ENCODE results near the gene KIRREL1.
A peak's percentile ranks its signal among the peaks of the same experiment; 100 is the strongest.

The KIRREL1 gene

GRCh38 chr1:158140764-158141192 is 147.3 kb downstream of the KIRREL1 start:
- H3K4me3 Mint-ChIP-seq, result no peak overlapping the region
- H3K27ac Mint-ChIP-seq (ENCODE audit: low read depth), result no peak overlapping the region
- DNase-seq (ENCODE audit: low spot score in 2 of 2), result no peak
- H3K27me3 Mint-ChIP-seq, result no peaks in the 10 kb centered on the region
- ATAC-seq (replicated peaks; ENCODE audit: extremely low read depth, poor library complexity, severe bottlenecking), result no peak
- no peaks in the 10 kb centered on the region for H3K36me3 Mint-ChIP-seq (ENCODE audit: insufficient read depth)
- H3K4me1 Mint-ChIP-seq, result no peaks in the 10 kb centered on the region
- no peaks in the 10 kb centered on the region for H3K9me3 Mint-ChIP-seq

- Mint-ChIP-seq H3K27me3 (no peaks in the 10 kb centered on the region), H3K4me1 (peaks cover 22% of the 10 kb centered on the region), H3K27ac (ENCODE audit: low read depth) (no peak overlapping the region), H3K9me3 (no peaks in the 10 kb centered on the region), H3K4me3 (no peak overlapping the region), H3K36me3 (ENCODE audit: insufficient read depth) (peaks cover 5% of the 10 kb centered on the region)
- DNase-seq (ENCODE audit: low spot score in 2 of 2), result no peak
- no peak for ATAC-seq (replicated peaks; ENCODE audit: extremely low read depth, poor library complexity, severe bottlenecking)
Observed at GRCh38 chr1:158145173-158145719, 151.8 kb downstream of the KIRREL1 start.

GRCh38 chr1:158146165-158146564 is 152.7 kb downstream of the KIRREL1 start:
- Mint-ChIP-seq H3K4me1 (peaks cover 30% of the 10 kb centered on the region), H3K36me3 (ENCODE audit: insufficient read depth) (peaks cover 7% of the 10 kb centered on the region), H3K4me3 (no peak overlapping the region), H3K27ac (ENCODE audit: low read depth) (no peak overlapping the region), H3K27me3 (no peaks in the 10 kb centered on the region), H3K9me3 (no peaks in the 10 kb centered on the region)
- no peak for ATAC-seq (replicated peaks; ENCODE audit: extremely low read depth, poor library complexity, severe bottlenecking)
- DNase-seq (ENCODE audit: low spot score in 2 of 2), result no peak

- no peak for DNase-seq (ENCODE audit: low spot score in 2 of 2)
- H3K9me3 Mint-ChIP-seq, result no peaks in the 10 kb centered on the region
- H3K4me1 Mint-ChIP-seq, result peaks cover 30% of the 10 kb centered on the region
Observed at GRCh38 chr1:158146739-158147138, 153.3 kb downstream of the KIRREL1 start.

GRCh38 chr1:158147401-158147800 is 154.0 kb downstream of the KIRREL1 start:
- peaks cover 7% of the 10 kb centered on the region for H3K36me3 Mint-ChIP-seq (ENCODE audit: insufficient read depth)
- H3K9me3 Mint-ChIP-seq, result no peaks in the 10 kb centered on the region
- H3K4me1 Mint-ChIP-seq, result peaks cover 30% of the 10 kb centered on the region
- H3K27me3 Mint-ChIP-seq, result no peaks in the 10 kb centered on the region
- ATAC-seq (replicated peaks; ENCODE audit: extremely low read depth, poor library complexity, severe bottlenecking) (no peak), DNase-seq (ENCODE audit: low spot score in 2 of 2) (no peak)
- H3K4me3 Mint-ChIP-seq, result no peak overlapping the region
- H3K27ac Mint-ChIP-seq (ENCODE audit: low read depth), result no peak overlapping the region

More at GRCh38 chr1:158146739-158147138, 153.3 kb downstream of the KIRREL1 start:
- peaks cover 7% of the 10 kb centered on the region for H3K36me3 Mint-ChIP-seq (ENCODE audit: insufficient read depth)
- H3K4me3 Mint-ChIP-seq, result no peak overlapping the region
- H3K27ac Mint-ChIP-seq (ENCODE audit: low read depth), result no peak overlapping the region
- no peak for ATAC-seq (replicated peaks; ENCODE audit: extremely low read depth, poor library complexity, severe bottlenecking)
- no peaks in the 10 kb centered on the region for H3K27me3 Mint-ChIP-seq

GRCh38 chr1:158147869-158148268 is 154.4 kb downstream of the KIRREL1 start:
- Mint-ChIP-seq H3K27me3 (peaks cover 2% of the 10 kb centered on the region), H3K4me3 (no peak overlapping the region), H3K27ac (ENCODE audit: low read depth) (no peak overlapping the region), H3K9me3 (no peaks in the 10 kb centered on the region), H3K36me3 (ENCODE audit: insufficient read depth) (peaks cover 7% of the 10 kb centered on the region), H3K4me1 (peaks cover 30% of the 10 kb centered on the region)
- ATAC-seq (replicated peaks; ENCODE audit: extremely low read depth, poor library complexity, severe bottlenecking) (no peak), DNase-seq (ENCODE audit: low spot score in 2 of 2) (no peak)

- DNase-seq (ENCODE audit: low spot score in 2 of 2), result no peak
- ATAC-seq (replicated peaks; ENCODE audit: extremely low read depth, poor library complexity, severe bottlenecking), result no peak
- no peaks in the 10 kb centered on the region for H3K9me3 Mint-ChIP-seq
- H3K27me3 Mint-ChIP-seq, result peaks cover 8% of the 10 kb centered on the region
- H3K27ac Mint-ChIP-seq (ENCODE audit: low read depth), result peak overlapping the region; percentile 94
- H3K4me1 Mint-ChIP-seq, result peaks cover 30% of the 10 kb centered on the region
- peaks cover 7% of the 10 kb centered on the region for H3K36me3 Mint-ChIP-seq (ENCODE audit: insufficient read depth)
- H3K4me3 Mint-ChIP-seq, result peak overlapping the region; percentile 88
Observed at GRCh38 chr1:158148468-158148867, 155.0 kb downstream of the KIRREL1 start.

- Mint-ChIP-seq H3K27me3 (peaks cover 15% of the 10 kb centered on the region), H3K4me1 (peaks cover 30% of the 10 kb centered on the region), H3K9me3 (no peaks in the 10 kb centered on the region), H3K36me3 (ENCODE audit: insufficient read depth) (peaks cover 7% of the 10 kb centered on the region), H3K4me3 (peak overlapping the region; percentile 88), H3K27ac (ENCODE audit: low read depth) (peak overlapping the region; percentile 94)
- no peak for ATAC-seq (replicated peaks; ENCODE audit: extremely low read depth, poor library complexity, severe bottlenecking)
- DNase-seq (ENCODE audit: low spot score in 2 of 2), result no peak
Observed at GRCh38 chr1:158149175-158149574, 155.7 kb downstream of the KIRREL1 start.

Measured in central memory CD8-positive, alpha-beta T cell (primary cell).